ENCODE results near the gene CABP4.

The CABP4 gene

DNA sequence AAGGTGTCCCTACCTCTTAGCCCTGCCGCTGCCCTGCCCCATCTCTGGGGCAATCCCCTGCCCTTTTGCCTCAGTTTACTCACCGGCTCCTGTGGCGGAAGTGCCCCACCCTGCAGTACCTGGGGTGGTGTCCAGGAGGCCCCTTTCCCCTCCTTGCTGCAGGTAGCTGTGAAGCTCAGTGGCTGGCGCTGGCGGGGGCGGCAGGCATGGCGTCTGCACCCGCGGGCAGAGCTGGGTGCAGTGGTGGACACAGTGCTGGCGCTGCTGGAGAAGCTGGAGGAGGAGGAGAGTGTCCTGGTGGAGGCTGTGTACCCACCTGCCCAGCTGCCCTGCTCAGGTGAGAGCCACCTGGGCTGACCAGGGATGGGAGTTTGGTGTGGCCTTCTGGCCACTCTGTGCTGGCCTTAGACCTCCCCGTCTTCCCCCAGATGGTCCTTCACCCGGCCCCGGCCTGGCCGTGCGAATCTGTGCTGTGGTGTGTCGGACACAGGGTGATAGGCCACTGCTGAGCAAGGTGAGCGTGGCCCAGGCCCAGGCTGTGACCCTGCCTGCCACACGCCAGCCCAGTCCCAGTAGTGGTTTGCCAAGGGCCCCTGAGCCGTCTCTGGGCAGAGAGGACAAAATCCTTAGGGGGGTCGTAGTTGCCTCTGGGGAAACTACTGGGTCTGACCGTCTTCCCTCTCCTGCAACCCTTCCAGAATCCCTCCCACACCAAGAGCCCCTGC, 35.7 kb upstream of the CABP4 start:
- H3K4me3 ChIP-seq (ENCODE audit: low read depth, low read length) = no peak overlapping the region; the same call in 1 of the 2 replicates
- DNase-seq (ENCODE audit: low read depth) = no peak
- TF ChIP-seq, protein P1, sequence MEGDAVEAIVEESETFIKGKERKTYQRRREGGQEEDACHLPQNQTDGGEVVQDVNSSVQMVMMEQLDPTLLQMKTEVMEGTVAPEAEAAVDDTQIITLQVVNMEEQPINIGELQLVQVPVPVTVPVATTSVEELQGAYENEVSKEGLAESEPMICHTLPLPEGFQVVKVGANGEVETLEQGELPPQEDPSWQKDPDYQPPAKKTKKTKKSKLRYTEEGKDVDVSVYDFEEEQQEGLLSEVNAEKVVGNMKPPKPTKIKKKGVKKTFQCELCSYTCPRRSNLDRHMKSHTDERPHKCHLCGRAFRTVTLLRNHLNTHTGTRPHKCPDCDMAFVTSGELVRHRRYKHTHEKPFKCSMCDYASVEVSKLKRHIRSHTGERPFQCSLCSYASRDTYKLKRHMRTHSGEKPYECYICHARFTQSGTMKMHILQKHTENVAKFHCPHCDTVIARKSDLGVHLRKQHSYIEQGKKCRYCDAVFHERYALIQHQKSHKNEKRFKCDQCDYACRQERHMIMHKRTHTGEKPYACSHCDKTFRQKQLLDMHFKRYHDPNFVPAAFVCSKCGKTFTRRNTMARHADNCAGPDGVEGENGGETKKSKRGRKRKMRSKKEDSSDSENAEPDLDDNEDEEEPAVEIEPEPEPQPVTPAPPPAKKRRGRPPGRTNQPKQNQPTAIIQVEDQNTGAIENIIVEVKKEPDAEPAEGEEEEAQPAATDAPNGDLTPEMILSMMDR (IDR thresholded peaks at IDR 0.05; ENCODE audit: control insufficient read depth, extremely low read depth, insufficient read depth) = no peak

DNA sequence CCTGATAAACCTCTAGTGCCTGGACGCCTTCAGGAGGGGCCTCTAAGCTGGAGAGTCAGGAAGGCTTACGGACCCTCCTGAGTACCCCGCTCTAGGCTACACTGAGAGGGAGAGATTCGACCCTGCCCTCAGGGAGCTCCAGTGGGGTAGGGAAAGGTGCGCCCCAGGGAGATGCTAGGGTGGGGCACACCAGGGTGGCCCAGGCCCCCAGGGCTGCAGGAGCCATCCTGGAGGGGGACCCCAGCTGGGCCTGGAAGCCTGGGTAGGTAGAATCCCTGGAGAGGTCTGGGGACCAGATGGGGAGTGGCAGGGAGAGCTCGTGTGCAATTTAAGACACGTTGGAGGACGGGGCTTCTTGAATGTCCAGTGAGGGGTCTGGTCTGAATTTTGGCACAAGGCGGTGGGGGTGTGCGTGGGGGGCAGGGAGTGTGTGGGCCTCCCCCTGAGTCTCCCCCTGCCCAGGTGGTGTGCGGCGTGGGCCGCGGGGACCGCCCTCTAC, 35.0 kb upstream of the CABP4 start:
- peak overlapping the region; percentile 51 for H3K4me3 ChIP-seq (ENCODE audit: low read depth, low read length)
- no peak for DNase-seq (ENCODE audit: low read depth)
- TF ChIP-seq, protein P1 (IDR thresholded peaks at IDR 0.05; ENCODE audit: control insufficient read depth, extremely low read depth, insufficient read depth) = no peak

DNA sequence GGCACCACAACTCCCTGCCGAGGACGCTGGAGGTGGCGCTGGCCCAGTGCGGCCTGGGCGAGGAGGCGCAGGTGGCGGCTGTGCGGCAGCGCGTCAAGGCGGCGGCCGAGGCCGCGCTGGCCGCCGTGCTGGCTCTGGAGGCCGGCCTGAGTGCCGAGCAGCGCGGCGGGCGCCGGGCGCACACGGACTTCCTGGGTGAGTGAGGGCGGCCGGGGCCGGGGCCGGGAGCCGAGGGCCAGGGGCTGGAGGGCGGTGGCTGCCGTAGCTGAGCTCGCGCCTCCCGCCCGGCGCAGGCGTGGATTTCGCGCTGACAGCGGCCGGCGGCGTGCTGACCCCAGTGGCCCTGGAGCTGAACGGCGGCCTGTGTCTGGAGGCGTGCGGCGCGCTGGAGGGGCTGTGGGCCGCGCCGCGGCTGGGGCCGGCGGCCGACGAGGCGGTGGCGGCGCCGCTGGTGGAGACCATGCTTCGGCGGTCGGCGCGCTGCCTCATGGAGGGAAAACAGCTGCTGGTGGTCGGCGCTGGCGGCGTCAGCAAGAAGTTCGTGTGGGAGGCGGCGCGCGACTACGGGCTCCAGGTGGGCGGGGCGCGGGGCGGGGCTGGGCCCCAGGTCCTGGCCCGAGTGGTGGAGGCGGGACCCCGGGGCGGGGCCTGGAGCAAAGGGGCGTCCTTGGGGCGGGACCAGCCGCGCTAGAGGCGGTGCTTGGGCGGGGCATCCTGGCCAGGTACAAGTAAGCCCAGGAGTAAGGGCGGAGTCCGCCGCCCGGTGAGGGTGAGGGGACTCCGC, 34.3 kb upstream of the CABP4 start:
- H3K4me3 ChIP-seq (ENCODE audit: low read depth, low read length) = peak overlapping the region; percentile 51
- TF ChIP-seq, protein P1 (IDR thresholded peaks at IDR 0.05; ENCODE audit: control insufficient read depth, extremely low read depth, insufficient read depth) = no peak
- peak; percentile 50 for DNase-seq (ENCODE audit: low read depth)

DNA sequence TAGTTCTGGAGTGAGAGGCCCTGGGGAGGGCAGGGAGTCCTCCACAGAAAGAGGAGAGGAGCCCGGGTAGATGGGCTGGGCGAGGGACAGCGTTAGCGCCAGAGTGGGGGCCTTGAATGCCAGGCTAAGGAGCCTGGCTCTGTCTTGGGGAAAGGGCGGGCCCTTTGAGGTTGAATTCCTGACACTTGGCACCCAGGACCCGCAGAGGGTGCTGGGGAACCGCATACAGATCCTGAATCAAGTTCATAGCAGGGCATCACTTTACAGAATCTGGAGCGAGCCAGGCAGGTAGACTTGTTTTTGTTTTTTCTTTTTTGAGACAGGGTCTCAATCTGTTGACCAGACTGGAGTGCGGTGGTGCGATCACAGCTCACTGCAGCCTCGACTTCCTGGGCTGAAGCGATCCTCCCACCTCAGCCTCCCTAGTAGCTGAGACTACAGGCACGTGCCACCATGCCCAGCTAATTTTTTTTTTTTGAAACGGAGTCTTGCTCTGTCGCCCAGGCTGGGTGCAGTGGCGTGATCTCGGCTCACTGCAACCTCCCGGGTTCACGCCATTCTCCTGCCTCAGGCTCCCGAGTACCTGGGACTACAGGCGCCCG, 33.6 kb upstream of the CABP4 start:
- H3K4me3 ChIP-seq (ENCODE audit: low read depth, low read length) = peak overlapping the region; percentile 35
- DNase-seq (ENCODE audit: low read depth) = no peak
- TF ChIP-seq, protein P1 (IDR thresholded peaks at IDR 0.05; ENCODE audit: control insufficient read depth, extremely low read depth, insufficient read depth) = peak; percentile 19; the same call in 1 of the 2 replicates

DNA sequence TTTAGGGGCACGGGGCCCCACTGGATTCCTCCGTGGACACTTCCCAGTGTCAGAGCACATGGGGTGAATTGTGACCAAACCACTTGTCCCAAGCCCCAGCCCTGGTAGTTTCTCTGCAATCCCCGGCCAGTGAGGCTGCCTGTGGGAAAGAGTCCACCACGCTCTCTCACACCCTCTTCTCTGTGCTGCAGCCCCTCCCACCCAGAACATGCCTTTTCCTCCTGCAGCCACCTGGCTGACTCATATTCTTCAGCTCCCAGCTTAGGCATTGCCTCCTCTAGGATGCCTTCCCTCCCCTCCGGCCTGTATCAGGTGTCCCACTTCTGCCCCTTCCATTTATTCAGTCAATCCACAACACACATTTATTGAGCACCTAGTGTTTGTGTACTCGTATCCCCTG, 32.3 kb upstream of the CABP4 start:
- DNase-seq (ENCODE audit: low read depth) = no peak
- no peak overlapping the region for H3K4me3 ChIP-seq (ENCODE audit: low read depth, low read length)
- TF ChIP-seq, protein P1 (IDR thresholded peaks at IDR 0.05; ENCODE audit: control insufficient read depth, extremely low read depth, insufficient read depth) = no peak

DNA sequence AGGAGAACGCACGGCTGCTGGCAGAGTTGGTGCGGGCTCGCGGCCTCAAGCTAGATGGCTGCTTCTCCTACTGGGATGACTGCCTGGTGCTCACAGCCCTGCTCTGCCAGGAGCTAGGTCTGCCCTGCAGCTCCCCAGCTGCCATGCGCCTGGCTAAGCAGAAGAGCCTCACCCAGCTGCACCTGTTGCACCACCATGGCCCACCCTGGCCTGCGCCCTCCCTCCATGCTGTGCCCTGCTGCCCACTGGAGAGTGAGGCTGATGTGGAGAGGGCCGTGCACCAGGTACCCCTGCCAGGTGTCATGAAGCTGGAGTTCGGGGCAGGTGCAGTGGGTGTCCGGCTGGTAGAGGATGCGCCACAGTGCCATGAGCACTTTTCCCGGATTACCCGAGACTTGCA, 31.7 kb upstream of the CABP4 start:
- TF ChIP-seq, protein P1 (IDR thresholded peaks at IDR 0.05; ENCODE audit: control insufficient read depth, extremely low read depth, insufficient read depth) = no peak
- no peak overlapping the region for H3K4me3 ChIP-seq (ENCODE audit: low read depth, low read length)
- DNase-seq (ENCODE audit: low read depth) = no peak
